Esophagus squamous epithelium (tissue), 4 donors: ENCODE results near the gene TSPAN18.

Experiments
- POLR2A ChIP-seq, 4 donors: fragments of 450-650 bp; IDR thresholded peaks; one replicate each; pipeline ENCODE4 v1.6.1; 2017; ENCODE audit warnings: antibody characterized with exemption in 4 of 4, mild to moderate bottlenecking in 4 of 4, moderate library complexity in 3 of 4
- TF ChIP-seq, protein P1 (sequence below), 6 experiments: fragments of 450-650 bp in 4 of 6; fragments of 200-600 bp in 2 of 6; sonication (generic) in 2 of 6; IDR thresholded peaks; one replicate each; pipeline ENCODE4 v1.5.1; 2016 to 2019; ENCODE audit warnings: antibody characterized with exemption in 6 of 6, mild to moderate bottlenecking in 4 of 6, moderate library complexity in 4 of 6

DNA sequence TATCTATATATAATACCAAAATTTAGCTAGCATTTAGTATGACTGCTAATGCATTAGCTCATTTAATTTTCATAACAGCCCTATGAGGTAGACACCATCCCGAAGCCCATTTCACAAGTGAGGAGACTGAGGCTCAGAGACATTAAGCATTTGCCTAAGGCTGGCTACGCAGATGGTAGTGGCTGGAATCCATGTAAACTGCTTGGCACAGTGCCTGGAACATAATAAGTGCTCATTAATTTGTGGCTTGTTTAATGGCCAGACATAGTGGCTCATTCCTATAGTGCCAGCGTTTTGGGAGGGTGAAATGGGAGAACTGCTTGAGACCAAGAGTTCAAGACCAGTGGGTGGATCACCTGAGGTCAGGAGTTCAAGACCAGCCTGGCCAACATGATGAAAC is 241.7 kb downstream of the TSPAN18 start:
- TF ChIP-seq, protein P1, sequence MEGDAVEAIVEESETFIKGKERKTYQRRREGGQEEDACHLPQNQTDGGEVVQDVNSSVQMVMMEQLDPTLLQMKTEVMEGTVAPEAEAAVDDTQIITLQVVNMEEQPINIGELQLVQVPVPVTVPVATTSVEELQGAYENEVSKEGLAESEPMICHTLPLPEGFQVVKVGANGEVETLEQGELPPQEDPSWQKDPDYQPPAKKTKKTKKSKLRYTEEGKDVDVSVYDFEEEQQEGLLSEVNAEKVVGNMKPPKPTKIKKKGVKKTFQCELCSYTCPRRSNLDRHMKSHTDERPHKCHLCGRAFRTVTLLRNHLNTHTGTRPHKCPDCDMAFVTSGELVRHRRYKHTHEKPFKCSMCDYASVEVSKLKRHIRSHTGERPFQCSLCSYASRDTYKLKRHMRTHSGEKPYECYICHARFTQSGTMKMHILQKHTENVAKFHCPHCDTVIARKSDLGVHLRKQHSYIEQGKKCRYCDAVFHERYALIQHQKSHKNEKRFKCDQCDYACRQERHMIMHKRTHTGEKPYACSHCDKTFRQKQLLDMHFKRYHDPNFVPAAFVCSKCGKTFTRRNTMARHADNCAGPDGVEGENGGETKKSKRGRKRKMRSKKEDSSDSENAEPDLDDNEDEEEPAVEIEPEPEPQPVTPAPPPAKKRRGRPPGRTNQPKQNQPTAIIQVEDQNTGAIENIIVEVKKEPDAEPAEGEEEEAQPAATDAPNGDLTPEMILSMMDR (IDR thresholded peaks at IDR 0.05): no peak
- no peak for TF ChIP-seq POLR2A (IDR thresholded peaks at IDR 0.05)
